Effector CD8-positive, alpha-beta T cell (primary cell): ENCODE results near the gene PDPK1.
"Not testable (repeated sequence)": the region's sequence is repeated elsewhere in the genome, so short reads cannot be mapped to it uniquely, and the experiment has no call there.

Source experiments
- DNase-seq: peaks from one replicate; lab custom pipeline; 2025; lab: John Stamatoyannopoulos, UW

The PDPK1 gene

DNA sequence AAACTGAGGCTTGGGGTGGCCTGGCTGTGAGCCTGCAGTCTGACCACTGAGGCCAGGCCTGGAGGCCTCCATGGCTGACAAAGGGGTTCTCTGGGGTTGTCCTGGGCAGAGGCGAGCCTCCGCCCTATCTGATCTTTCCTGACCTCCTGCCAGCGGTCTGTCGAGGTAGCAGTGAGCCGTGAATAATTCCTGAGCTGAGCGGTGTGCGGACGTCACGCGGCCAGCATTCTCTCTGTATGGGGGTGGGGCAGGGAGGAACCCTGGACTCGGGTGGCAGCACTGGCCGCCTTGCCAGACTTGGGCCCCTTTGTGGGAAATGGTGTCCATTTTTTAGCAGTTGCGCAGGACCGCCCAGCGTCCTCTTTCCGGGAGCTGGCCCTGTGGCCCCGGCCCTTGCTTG lies 74.1 kb downstream of the PDPK1 start:
- not testable (repeated sequence) for DNase-seq

DNA sequence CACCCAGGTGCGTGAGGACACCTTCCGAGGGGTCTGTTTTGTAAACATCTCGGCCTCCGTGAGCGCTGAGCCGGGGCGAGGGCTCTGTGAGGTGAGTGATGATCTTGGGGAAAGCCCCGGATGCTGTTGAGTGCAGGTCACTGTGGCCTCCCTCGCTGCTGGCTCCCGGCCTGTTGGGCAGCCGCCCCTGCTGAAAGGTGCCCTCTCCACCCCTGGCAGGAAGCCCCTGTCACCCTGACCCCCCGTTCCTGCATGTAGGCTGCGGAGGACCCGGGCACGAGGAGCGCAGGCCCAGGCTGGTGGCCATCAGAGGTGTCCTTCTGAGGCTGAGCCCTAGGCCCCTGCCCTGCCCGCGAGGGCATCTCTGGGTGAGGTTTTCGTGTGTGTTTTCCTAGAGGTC lies 75.4 kb downstream of the PDPK1 start:
- DNase-seq = not testable (repeated sequence)

DNA sequence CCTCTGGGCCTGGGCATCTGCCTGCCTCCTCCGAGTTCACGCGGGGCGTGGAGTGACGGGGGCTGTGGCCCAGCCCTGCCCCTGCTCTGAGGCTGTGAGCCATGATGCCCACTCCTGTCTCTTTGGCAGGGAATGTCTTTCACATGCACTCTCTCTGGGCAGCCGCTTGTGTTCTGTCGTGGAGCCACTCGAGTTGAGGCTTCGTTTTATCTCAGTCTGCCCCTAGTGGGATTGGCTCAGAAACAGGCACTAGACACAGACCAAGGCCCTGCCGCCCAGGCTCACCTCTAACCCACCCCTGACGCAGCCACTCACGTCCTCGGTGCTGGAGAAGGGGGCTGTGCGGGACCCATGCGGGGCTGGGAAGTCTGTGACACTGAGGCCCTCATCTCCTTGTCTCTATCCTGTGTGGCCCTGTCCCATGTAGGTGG lies 77.0 kb downstream of the PDPK1 start:
- no peak for DNase-seq

DNA sequence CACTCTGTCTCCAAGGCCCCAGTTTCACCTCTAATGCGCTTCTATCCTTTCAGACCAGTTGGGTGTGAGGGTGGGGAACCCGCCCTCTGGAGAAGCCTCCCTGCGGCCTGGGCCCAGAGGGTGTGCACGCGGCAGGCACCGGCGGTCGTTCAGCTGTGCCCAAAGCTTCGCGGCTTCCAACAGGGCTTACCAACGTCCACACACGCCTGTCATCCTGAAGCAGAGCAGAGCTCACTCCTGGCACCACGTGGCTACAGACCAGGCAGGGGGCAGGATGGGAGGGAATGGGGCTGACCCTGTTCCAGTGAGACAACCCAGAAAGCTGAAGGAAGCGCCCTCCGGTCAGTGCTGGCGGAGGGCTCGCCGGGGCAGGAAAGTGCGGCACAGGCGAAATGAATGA lies 81.1 kb downstream of the PDPK1 start:
- not testable (repeated sequence) for DNase-seq

- DNase-seq = not testable (repeated sequence)
Measured at GRCh38 chr16:2619628-2620027, 81.8 kb downstream of the PDPK1 start.

DNA sequence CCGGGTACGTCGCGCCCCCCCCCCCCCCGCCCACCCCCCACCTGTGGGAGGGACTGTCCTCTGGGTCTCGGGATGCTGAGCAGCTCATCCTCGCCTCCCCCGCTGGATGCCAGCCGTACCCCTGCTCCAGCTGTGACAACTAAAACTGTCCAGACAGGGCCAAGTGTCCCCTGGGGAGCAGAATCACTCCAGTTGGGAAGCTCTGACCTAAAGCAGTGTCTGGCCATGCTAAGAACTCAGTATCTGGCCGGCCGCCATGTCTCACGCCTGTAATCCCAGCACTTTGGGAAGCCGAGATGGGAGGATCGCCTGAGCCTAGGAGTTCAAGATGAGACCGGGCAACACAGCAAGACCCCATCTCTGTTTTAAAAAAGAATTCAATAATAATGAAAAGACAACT lies 83.0 kb downstream of the PDPK1 start:
- not testable (repeated sequence) for DNase-seq

GRCh38 chr16:2621395-2621794 lies 83.6 kb downstream of the PDPK1 start:
- DNase-seq = not testable (repeated sequence)

DNA sequence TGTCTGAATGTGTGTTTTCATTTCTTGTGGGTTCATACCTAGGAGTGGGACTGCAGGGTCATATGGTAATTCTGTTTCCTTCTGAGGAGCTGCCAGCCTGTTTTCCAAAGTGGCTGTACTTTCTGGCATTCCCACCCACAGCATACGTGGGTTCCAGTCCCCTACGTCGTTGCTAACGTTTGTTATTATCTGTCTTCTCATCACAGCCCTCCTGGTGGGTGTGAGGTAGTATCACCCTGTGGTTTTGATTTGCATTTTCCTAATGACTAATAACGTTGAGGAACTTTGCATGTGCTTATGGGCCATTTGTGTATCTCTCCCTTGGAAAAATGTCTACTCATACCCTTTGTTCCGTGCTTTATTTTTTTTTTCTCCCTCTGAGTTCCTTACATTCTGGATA lies 89.3 kb downstream of the PDPK1 start:
- not testable (repeated sequence) for DNase-seq

DNA sequence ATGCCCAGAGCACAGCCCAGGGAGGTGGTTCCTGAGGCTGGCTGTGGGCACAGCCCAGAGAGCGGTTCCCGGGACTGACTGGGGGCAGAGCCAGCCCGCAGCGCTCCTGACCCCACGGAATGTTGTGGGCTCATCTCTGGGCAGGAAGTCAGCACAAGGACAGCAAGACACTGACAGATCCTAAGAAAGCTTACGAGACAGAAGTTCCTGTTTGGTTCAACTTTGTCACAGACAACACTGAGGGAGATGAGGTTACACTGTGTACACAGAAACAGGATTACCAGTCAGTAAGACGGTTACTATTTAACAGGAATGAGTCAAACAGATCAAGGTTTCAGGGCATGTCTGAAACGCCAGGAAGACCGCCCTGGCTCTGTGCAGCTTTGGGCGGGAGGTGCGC lies 93.4 kb downstream of the PDPK1 start:
- DNase-seq = not testable (repeated sequence)

GRCh38 chr16:2632291-2632690 lies 94.5 kb downstream of the PDPK1 start:
- DNase-seq = not testable (repeated sequence)

DNA sequence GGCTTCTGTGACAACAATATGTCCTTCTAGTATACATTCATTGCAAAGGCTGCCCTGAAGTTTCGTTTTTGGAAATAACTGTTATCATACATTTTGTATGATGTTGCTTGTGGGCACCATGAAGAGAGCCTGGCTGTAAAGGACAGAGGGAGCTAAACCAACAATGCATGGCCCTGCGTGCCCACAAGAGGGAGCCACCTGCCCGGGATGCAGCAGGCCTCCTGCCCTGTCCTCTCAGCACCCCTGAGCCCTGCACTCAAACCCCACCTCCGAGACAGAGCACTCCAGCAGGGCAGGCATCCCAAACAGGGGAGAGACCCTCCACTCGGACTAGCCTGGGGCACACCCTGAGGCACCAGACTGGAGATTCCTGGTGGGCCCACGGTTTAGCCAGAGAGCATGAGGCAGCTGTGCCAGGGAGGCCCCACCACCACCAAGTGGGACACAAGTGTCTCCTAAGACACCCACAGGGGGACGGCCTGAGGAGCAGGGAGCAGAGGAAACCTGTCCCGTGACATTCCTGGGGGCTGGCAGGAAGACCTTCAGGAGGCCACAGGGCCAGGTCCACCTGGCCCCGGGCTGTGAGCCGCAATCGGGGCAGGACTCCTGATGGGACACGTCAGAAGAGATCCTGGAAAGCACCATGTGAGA lies 101.4 kb downstream of the PDPK1 start:
- not testable (repeated sequence) for DNase-seq

- DNase-seq = not testable (repeated sequence)
Measured at GRCh38 chr16:2639722-2640072, 101.9 kb downstream of the PDPK1 start.

DNA sequence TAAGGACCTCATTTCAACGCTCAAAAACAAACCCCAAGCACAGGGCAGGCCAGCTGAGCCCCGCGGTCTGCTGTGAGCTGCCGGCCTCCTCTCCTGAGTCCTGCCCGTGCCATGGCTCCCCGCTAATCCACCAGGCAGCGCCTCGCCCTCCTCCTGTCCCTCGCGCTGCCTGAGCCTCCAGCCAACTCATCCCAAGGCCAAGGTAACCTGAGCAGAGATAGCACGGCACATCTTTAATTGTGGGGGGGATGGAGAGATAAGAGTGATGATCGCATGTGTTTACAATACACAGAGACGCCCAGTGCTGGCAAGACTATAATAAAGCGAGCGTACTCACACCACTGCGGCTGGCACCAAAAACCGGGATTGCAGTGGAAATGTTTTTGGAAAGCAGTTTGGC lies 104.7 kb downstream of the PDPK1 start:
- DNase-seq = not testable (repeated sequence)

DNA sequence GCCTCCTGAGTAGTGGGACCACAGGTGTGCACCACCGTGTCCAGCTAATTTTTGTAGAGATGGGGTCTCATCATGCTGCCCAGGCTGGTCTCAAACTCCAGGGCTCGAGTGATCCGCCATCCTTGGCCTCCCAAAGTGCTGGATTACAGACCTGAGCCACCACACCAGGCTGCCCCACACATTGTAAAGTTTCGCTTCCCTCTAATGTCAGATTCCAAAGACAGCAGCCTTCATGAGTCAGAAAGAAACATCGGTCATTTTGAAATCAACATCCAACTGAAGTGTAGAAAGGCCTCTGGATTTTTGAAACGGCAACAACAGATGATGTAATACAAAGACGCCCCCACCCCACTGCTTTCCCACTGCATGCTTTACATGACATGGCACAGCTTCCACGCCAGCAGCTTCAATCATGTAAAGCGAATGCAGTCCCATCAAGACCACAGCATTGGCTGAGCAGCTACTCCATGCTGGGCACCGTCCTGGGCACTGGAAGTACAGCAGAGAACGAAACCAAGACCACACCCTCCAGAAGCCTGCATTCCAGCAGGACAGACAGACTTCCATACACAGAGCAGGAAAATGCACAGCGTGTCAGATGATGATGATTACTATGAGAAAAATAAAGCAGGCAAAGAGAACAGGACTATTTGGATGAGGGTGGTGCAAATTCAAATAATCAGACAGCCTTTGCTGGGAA lies 107.1 kb downstream of the PDPK1 start:
- DNase-seq = not testable (repeated sequence)

GRCh38 chr16:2651268-2651871 lies 113.5 kb downstream of the PDPK1 start:
- not testable (repeated sequence) for DNase-seq
